ENCODE results near the gene CHGA. TPM values are rescaled to one million over a fixed set of nuclear protein-coding genes. Genes with fewer than 3 reads are reported as not detected.

The CHGA gene
- total and polyA plus RNA-seq, 2 of the 13 experiments (the other 11 are each of a cell fraction or from before 2014, with no cell fraction given): not detected

- TF ChIP-seq TRAFD1 (CRISPR knock-in tag; IDR thresholded peaks at IDR 0.05; ENCODE audit: borderline replicate concordance): no peak
- TF ChIP-seq ZNF552 (CRISPR knock-in tag; IDR thresholded peaks at IDR 0.05; ENCODE audit: borderline replicate concordance): no peak
Measured at GRCh38 chr14:92874962-92875661, 47.8 kb upstream of the CHGA start (continued).

- in situ Hi-C loops (cut with HindIII; ENCODE audit: extremely low pct_ligation_motif_present, low pct_unique_long_range_greater_than_20kb) (no loop called here), intact Hi-C loops (cut with micrococcal nuclease; ENCODE audit: unreplicated experiment) (no loop called here)
- no peak for FAIRE-seq
- no peaks in the 10 kb centered on the region for H3K36me3 ChIP-seq (replicated peaks in 1 of 2; ENCODE audit: control insufficient read depth in 1 of 2, insufficient read depth in 2 of 2, low read length in 2 of 2)
- H3K4me1 ChIP-seq (ENCODE audit: insufficient read depth, low read length): peaks cover 28% of the 10 kb centered on the region
- peak overlapping the region in 1 of 3 experiments; percentile 51; a peak in 2 of 6 replicates for H3K4me3 ChIP-seq (replicated peaks in 1 of 3; ENCODE audit: insufficient read depth in 1 of 3, low read depth in 2 of 3, low read length in 3 of 3)
- H3K4me2 ChIP-seq (ENCODE audit: low read depth, low read length): peak overlapping the region; percentile 78
- no peaks in the 10 kb centered on the region for H4K20me1 ChIP-seq (ENCODE audit: insufficient read depth, low read length)
- H3K27ac ChIP-seq (ENCODE audit: extremely low read length, insufficient read depth, low read length): peak overlapping the region; percentile 23
- DNase-seq (ENCODE audit: low spot score): peak; percentile 48
- peak; percentile 95 for ATAC-seq
- ChIA-PET CTCF (ENCODE audit: low intra/inter-chr PET ratio, low total read pairs) (no interaction called here), POLR2A (no interaction called here)
- WGBS (ENCODE audit: low lambda C conversion rate): 2% methylated on average over 10 of the region's 18 CpGs
- H3K79me2 ChIP-seq (ENCODE audit: insufficient read depth, low read length): no peaks in the 10 kb centered on the region
- H3K27me3 ChIP-seq (ENCODE audit: control insufficient read depth in 1 of 2, insufficient read depth in 2 of 2, low read length in 2 of 2): no peaks in the 10 kb centered on the region; a peak in 2 of 5 replicates
- no peak overlapping the region for H2AFZ ChIP-seq (ENCODE audit: low read length)
- H3K9me3 ChIP-seq (ENCODE audit: low read length): no peaks in the 10 kb centered on the region
- no peak overlapping the region for H3K9ac ChIP-seq (ENCODE audit: insufficient read depth, low read depth, low read length)
- BruUV-seq (replicated peaks): no TSS peak
- TF ChIP-seq ZNF20 (CRISPR knock-in tag; IDR thresholded peaks at IDR 0.05): no peak
- TF ChIP-seq FOXA1 (IDR thresholded peaks at IDR 0.05): no peak
- peak; percentile 18; the same call in 1 of the 2 replicates for TF ChIP-seq FOXA1 (CRISPR knock-in tag; IDR thresholded peaks at IDR 0.05)
- TF ChIP-seq SALL1 (CRISPR knock-in tag; IDR thresholded peaks at IDR 0.05): peak; percentile 77
- TF ChIP-seq JDP2 (CRISPR knock-in tag; IDR thresholded peaks at IDR 0.05; ENCODE audit: borderline replicate concordance): no peak
- no peak for TF ChIP-seq MNT (IDR thresholded peaks at IDR 0.05)
- TF ChIP-seq THRA (CRISPR knock-in tag; IDR thresholded peaks at IDR 0.05; ENCODE audit: borderline replicate concordance): peak; percentile 58; the same call in 1 of the 2 replicates
- TF ChIP-seq SSRP1 (CRISPR knock-in tag; IDR thresholded peaks at IDR 0.05): no peak
- TF ChIP-seq ZBTB43 (CRISPR knock-in tag; conservative IDR thresholded peaks at IDR 0.05): no peak
- TF ChIP-seq RELA (CRISPR knock-in tag; IDR thresholded peaks at IDR 0.05): no peak
- TF ChIP-seq TEF (CRISPR knock-in tag; IDR thresholded peaks at IDR 0.05): no peak
- no peak for TF ChIP-seq ZFP36L2 (CRISPR knock-in tag; IDR thresholded peaks at IDR 0.05)
- 0 out of 2 replicates have a peak, but pooled peaks have one; percentile 19 for TF ChIP-seq ZNF317 (CRISPR knock-in tag; IDR thresholded peaks at IDR 0.05)
Measured at GRCh38 chr14:92877757-92878431, 45.1 kb upstream of the CHGA start.
